Measurements from ENCODE around the gene SLC1A3. TPM values are rescaled to one million over a fixed set of nuclear protein-coding genes. Genes with fewer than 3 reads are reported as not detected.

Gene SLC1A3
- total RNA-seq, 1 experiment from 2014 or later = 18.6 TPM

DNA sequence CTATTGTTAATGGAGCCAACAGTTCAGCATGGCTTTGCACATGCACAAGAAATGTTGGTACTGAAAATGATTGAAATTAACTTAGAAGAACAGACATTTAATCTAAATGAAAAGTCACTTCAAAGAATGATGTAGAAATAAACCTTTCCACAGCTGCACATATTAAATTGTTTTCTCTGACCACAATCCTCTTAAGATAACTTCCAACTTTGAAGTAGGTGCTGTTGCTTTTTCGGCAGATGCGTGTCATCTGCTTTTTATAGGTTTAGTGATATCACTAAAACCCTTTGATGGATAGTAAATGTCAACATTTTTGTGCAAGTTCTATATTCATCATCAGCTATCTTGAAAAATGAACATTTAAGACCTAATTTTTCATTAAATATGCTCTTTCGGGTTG is 25.3 kb upstream of the SLC1A3 start:
- no peak overlapping the region for H3K27ac ChIP-seq (ENCODE audit: insufficient read length, low read depth, low read length)
- no peak overlapping the region for H3K4me2 ChIP-seq (ENCODE audit: insufficient read depth, insufficient read length, low read length)
- no peak overlapping the region for H3T11ph ChIP-seq (ENCODE audit: low read length)
- WGBS (ENCODE audit: extremely low coverage, insufficient read length, low lambda C conversion rate) = no CpG with 5 or more reads among the region's 3 CpGs
- Mint-ChIP-seq H3K36me3 (ENCODE audit: insufficient read depth in 1 of 3, low read depth in 3 of 3) (no peaks in the 10 kb centered on the region), H3K4me1 (0 out of 4 replicates have a peak, but pooled peaks cover 0 to 4% of the 10 kb centered on the region in 2 experiments), H3K27ac (no peak overlapping the region), H3K27me3 (ENCODE audit: low read depth) (peaks cover 3% of the 10 kb centered on the region; the same call in 1 of the 2 replicates), H3K9me3 (peaks cover 0 to 4% of the 10 kb centered on the region in 2 experiments; a peak in 1 of 5 replicates), H3K4me3 (no peak overlapping the region)
- H4K20me1 ChIP-seq (ENCODE audit: control insufficient read depth, insufficient read depth, insufficient read length) = no peaks in the 10 kb centered on the region
- H3K27me3 ChIP-seq (ENCODE audit: insufficient read depth, low read length) = no peaks in the 10 kb centered on the region
- no peak for DNase-seq
- H4K91ac ChIP-seq (ENCODE audit: insufficient read length, low read depth, low read length) = no peak overlapping the region
- H2BK20ac ChIP-seq (ENCODE audit: low read depth, low read length, poor library complexity, severe bottlenecking) = no peak overlapping the region
- no peaks in the 10 kb centered on the region for H3K79me2 ChIP-seq (ENCODE audit: insufficient read depth, low read length)
- H2BK5ac ChIP-seq (ENCODE audit: insufficient read length, low read length) = no peak overlapping the region
- H2BK12ac ChIP-seq (ENCODE audit: insufficient read length, low read depth, low read length) = no peak overlapping the region
- no peak overlapping the region for H3K23ac ChIP-seq (ENCODE audit: insufficient read length, low read depth, low read length)
- no peak overlapping the region for H2AK5ac ChIP-seq (ENCODE audit: insufficient read length, low read length)
- no peak overlapping the region for H3K9ac ChIP-seq (ENCODE audit: extremely low read depth, insufficient read length, low read length)
- no peaks in the 10 kb centered on the region for H3K9me3 ChIP-seq (ENCODE audit: control insufficient read depth, low read depth, low read length)
- TF ChIP-seq, protein P1, sequence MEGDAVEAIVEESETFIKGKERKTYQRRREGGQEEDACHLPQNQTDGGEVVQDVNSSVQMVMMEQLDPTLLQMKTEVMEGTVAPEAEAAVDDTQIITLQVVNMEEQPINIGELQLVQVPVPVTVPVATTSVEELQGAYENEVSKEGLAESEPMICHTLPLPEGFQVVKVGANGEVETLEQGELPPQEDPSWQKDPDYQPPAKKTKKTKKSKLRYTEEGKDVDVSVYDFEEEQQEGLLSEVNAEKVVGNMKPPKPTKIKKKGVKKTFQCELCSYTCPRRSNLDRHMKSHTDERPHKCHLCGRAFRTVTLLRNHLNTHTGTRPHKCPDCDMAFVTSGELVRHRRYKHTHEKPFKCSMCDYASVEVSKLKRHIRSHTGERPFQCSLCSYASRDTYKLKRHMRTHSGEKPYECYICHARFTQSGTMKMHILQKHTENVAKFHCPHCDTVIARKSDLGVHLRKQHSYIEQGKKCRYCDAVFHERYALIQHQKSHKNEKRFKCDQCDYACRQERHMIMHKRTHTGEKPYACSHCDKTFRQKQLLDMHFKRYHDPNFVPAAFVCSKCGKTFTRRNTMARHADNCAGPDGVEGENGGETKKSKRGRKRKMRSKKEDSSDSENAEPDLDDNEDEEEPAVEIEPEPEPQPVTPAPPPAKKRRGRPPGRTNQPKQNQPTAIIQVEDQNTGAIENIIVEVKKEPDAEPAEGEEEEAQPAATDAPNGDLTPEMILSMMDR (conservative IDR thresholded peaks at IDR 0.05) = no peak
- no peak overlapping the region for H3K4ac ChIP-seq (ENCODE audit: low read depth, low read length)
- no peaks in the 10 kb centered on the region for H3K79me1 ChIP-seq (ENCODE audit: insufficient read depth, low read depth, low read length, poor library complexity, severe bottlenecking)
- no peaks in the 10 kb centered on the region for H3K23me2 ChIP-seq (ENCODE audit: insufficient read length, low read depth, low read length, poor library complexity, severe bottlenecking)
- no peak overlapping the region for H2AFZ ChIP-seq (ENCODE audit: low read length)
- H2BK120ac ChIP-seq (ENCODE audit: low read depth, low read length, poor library complexity, severe bottlenecking) = no peak overlapping the region
- no peak overlapping the region for H3K18ac ChIP-seq (ENCODE audit: insufficient read length, low read depth, low read length)
- no peak overlapping the region for H3K14ac ChIP-seq (ENCODE audit: insufficient read depth, low read length)
- no peaks in the 10 kb centered on the region for H3K4me1 ChIP-seq (ENCODE audit: insufficient read depth, low read length)
- H2BK15ac ChIP-seq (ENCODE audit: low read depth, low read length) = no peak overlapping the region
- H4K8ac ChIP-seq (replicated peaks; ENCODE audit: insufficient read length, low read depth, low read length) = no peak overlapping the region
- H3K56ac ChIP-seq (ENCODE audit: insufficient read length, low read depth, low read length) = no peak overlapping the region
- H4K5ac ChIP-seq (ENCODE audit: insufficient read length, low read depth, low read length) = no peak overlapping the region

Measured in H9 (cell line).